ENCODE measurements around the gene RGS19. TPM values are rescaled to one million over a fixed set of nuclear protein-coding genes. Genes with fewer than 3 reads are reported as not detected.

RGS19 gene
- total RNA-seq, 1 experiment from 2014 or later: 12.8 TPM

- H3K23ac ChIP-seq (ENCODE audit: insufficient read length, low read depth, low read length): no peak overlapping the region
- no peak overlapping the region for H3K9ac ChIP-seq (ENCODE audit: extremely low read depth, insufficient read length, low read length)
- Mint-ChIP-seq H3K4me1 (peaks cover 25% of the 10 kb centered on the region in 2 experiments), H3K27ac (no peak overlapping the region), H3K4me3 (no peak overlapping the region), H3K27me3 (ENCODE audit: low read depth) (peaks cover 33% of the 10 kb centered on the region), H3K9me3 (peaks cover 0 to 2% of the 10 kb centered on the region in 2 experiments; a peak in 1 of 5 replicates), H3K36me3 (ENCODE audit: insufficient read depth in 1 of 3, low read depth in 3 of 3) (peaks cover 0 to 30% (median 16%) of the 10 kb centered on the region in 3 experiments; a peak in 5 of 7 replicates)
- no peak overlapping the region for H4K8ac ChIP-seq (replicated peaks; ENCODE audit: insufficient read length, low read depth, low read length)
- H4K5ac ChIP-seq (ENCODE audit: insufficient read length, low read depth, low read length): no peak overlapping the region
- no peak overlapping the region for H3T11ph ChIP-seq (ENCODE audit: low read length)
- H4K20me1 ChIP-seq (ENCODE audit: control insufficient read depth, insufficient read depth, insufficient read length): no peaks in the 10 kb centered on the region
- no CpG with 5 or more reads among the region's 17 CpGs for WGBS (ENCODE audit: extremely low coverage, insufficient read length, low lambda C conversion rate)
- no peak overlapping the region for H2BK20ac ChIP-seq (ENCODE audit: low read depth, low read length, poor library complexity, severe bottlenecking)
- H3K27ac ChIP-seq (ENCODE audit: insufficient read length, low read depth, low read length): no peak overlapping the region
- H3K23me2 ChIP-seq (ENCODE audit: insufficient read length, low read depth, low read length, poor library complexity, severe bottlenecking): peaks cover 11% of the 10 kb centered on the region
- H3K4me2 ChIP-seq (ENCODE audit: insufficient read depth, insufficient read length, low read length): no peak overlapping the region
- no peak overlapping the region for H2AFZ ChIP-seq (ENCODE audit: low read length)
- no peak overlapping the region for H2AK5ac ChIP-seq (ENCODE audit: insufficient read length, low read length)
- no peak for DNase-seq
- no peak overlapping the region for H3K4ac ChIP-seq (ENCODE audit: low read depth, low read length)
- no peak overlapping the region for H2BK15ac ChIP-seq (ENCODE audit: low read depth, low read length)
- H3K9me3 ChIP-seq (ENCODE audit: control insufficient read depth, low read depth, low read length): no peaks in the 10 kb centered on the region
- H2BK5ac ChIP-seq (ENCODE audit: insufficient read length, low read length): no peak overlapping the region
- H3K27me3 ChIP-seq (ENCODE audit: insufficient read depth, low read length): peaks cover 10% of the 10 kb centered on the region; the same call in 1 of the 2 replicates
- H3K18ac ChIP-seq (ENCODE audit: insufficient read length, low read depth, low read length): no peak overlapping the region
- no peaks in the 10 kb centered on the region for H3K79me1 ChIP-seq (ENCODE audit: insufficient read depth, low read depth, low read length, poor library complexity, severe bottlenecking)
- H3K56ac ChIP-seq (ENCODE audit: insufficient read length, low read depth, low read length): no peak overlapping the region
- TF ChIP-seq CTCF (conservative IDR thresholded peaks at IDR 0.05): no peak
- peaks cover 5% of the 10 kb centered on the region for H3K4me1 ChIP-seq (ENCODE audit: insufficient read depth, low read length)
- no peak overlapping the region for H2BK12ac ChIP-seq (ENCODE audit: insufficient read length, low read depth, low read length)
- H2BK120ac ChIP-seq (ENCODE audit: low read depth, low read length, poor library complexity, severe bottlenecking): no peak overlapping the region
- no peak overlapping the region for H4K91ac ChIP-seq (ENCODE audit: insufficient read length, low read depth, low read length)
- H3K79me2 ChIP-seq (ENCODE audit: insufficient read depth, low read length): no peaks in the 10 kb centered on the region
- no peak overlapping the region for H3K14ac ChIP-seq (ENCODE audit: insufficient read depth, low read length)
Observed at GRCh38 chr20:64036346-64037198, 42.7 kb downstream of the RGS19 start.

All from H9 (cell line).